HG03135 (cell line): ENCODE data around the gene HIVEP1.

Experiments used
- ATAC-seq: cut with Tn5 transposase; IDR thresholded peaks from one replicate; pipeline ENCODE4 v1.9.1; 2021; ENCODE audit warnings: mild to moderate bottlenecking, moderate library complexity; ENCODE audit not compliant: unreplicated experiment

Gene HIVEP1

DNA sequence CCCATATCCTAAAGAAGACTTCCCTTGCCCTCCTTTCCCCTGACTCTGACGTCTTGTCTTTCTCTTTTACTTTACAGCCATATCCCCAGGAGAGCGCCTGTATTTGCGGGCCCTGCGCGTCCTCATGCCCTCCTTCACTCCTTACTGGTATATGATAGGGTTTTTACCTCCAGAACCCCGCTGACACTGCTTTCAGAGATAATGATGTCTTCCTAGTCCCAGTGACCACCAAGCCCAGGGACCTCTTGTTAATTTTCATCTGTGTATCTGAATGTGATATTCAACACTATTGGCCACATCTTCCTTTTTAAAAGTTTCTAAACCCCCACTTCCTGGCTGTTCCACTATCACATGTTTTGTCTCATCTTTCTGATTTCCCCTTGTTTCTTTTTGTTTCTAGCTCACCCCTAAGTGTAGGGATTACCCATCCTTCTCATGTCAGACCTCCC lies 102.0 kb downstream of the HIVEP1 start:
- no peak for ATAC-seq

- ATAC-seq = no peak
Observed at GRCh38 chr6:12115001-12115400, 102.9 kb downstream of the HIVEP1 start.

DNA sequence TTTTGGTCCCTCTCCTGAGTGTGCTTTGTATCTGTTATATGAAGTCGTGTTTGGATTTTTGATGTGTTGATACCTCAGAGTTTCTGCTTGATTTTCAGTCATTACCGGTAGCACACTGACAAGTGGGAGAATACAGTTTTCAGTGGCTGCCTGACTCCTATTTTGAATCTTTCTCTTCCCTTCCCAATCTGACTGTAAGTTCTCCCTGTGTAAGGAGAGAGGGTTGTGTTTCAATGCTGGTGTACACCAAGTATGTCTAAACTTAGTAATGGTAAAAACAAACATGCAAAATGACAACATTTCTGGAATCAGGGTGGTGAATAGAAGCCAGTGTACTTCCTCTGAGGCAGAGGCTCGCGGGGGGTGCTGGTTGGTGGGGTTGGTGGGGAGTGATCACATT lies 103.4 kb downstream of the HIVEP1 start:
- ATAC-seq = no peak

GRCh38 chr6:12116264-12116800 lies 104.2 kb downstream of the HIVEP1 start:
- no peak for ATAC-seq

DNA sequence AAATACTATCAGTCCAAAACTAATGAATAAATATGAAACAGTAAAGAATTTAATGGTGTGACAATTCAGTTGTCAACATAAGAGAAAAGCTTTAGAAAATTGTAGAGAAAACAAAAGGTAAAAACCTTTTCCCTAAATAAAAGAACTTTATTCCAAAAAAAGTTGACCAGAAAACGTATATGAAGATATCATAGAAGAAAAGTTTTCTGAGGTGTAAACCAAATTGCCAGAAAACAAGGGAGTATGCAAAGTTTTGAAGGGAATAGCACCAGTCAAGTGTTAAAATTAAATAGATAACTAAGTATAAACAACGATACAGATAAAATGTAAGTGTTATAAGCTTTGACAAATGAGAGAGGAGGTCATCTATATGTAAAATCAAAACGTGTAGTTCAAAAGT lies 104.9 kb downstream of the HIVEP1 start:
- no peak for ATAC-seq

DNA sequence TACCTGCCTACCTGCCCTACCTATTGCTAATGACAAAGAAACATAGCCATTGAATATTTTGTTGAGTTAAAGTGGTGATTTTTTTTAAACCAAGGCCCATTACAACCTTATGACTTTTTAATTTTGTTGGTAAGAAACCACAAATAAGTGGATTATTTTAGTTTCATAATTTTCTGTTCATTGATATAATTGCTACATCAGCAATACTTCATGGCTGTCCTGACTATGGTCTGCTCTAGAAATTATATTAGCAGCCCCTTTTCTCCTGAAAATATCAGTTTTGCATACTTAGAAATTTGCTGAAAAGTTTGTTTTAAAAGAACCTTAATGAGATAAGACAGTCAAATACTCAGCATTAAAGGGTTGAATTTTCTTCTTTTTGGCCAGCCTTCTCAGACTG lies 106.5 kb downstream of the HIVEP1 start:
- no peak for ATAC-seq

DNA sequence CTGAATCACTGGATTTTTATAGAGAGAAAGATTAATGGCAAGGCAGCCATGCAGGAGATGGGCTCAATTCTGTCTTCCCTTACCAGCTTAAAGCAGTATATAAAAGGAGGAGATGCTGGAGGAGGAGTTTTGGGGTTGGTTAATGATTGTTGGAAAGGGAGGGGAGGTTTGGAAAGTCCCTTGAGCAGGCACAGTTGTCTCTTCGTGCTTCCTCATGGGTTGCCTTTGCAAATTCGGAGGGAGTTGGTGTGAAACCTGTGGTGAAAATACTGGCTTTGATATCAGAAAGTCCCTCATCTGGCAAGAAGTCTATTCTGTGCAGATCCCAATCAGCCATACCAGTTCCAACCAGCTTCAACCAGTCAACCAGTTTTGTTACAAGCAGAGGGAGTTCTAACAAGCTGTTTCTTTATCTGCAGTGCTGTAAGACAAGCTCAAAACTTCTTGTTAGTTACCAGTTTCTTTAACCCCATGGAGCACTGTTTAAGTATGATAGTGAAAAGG lies 107.0 kb downstream of the HIVEP1 start:
- ATAC-seq = peak; percentile 63

- no peak for ATAC-seq
Observed at GRCh38 chr6:12125396-12125795, 113.3 kb downstream of the HIVEP1 start.

GRCh38 chr6:12126051-12126450 lies 113.9 kb downstream of the HIVEP1 start:
- no peak for ATAC-seq

GRCh38 chr6:12129523-12129922 lies 117.4 kb downstream of the HIVEP1 start:
- no peak for ATAC-seq

DNA sequence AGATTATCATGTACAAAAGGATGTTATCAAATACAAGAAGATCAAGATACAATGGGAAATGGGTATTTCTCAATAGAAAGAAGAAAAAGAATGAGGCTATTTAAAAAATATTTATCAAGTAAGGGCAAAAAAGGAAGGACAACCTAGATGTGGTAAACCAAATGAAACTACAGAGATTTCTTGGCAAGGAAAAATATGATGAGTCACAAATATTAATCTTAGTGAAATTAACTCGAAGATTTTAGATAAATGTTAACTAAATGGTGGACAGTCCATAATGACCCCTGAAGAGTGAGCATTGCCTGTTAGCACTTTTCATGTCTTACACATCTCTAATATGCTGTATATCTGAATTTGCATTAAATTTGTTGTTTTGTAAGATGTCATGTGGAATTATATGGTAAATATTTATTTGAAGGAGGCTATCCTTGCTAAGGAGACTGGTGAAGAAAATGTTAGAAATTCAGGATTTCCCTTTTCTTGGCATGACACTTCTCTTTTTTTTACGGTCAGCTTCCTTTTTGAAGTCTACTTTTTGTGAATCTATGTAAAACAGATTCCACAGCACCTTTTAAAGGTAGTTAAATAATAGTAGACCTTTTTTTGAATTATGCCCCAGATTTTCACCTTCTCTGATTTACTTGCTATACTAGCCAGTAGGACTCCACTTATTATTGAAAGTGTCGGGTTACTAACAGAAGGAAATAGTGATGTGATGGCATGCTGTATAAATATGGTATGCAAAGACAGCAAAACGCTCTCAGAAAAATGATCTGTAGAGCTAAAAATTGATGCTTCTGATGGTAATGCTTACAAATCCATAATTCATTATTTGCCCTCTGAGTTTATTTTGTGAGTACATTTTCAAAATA lies 120.5 kb downstream of the HIVEP1 start:
- ATAC-seq = no peak

DNA sequence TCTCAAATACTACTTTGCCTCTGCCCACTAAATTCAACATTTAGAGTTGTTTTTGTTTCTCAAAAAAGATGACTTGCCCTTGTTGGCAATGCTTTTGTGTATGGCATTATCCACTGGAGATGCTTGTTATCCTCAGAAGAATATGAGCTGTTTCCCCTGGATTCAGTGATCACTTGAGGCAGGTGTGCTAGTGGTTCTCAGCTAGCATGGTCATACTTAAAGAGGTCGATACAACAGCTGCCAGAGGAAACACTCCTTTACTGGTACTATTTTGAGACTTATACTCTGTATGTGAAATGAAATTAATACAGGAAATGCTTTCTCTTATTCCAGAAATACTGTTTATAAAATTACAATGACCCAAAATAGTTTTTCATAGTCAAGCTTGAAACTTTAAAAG lies 122.5 kb downstream of the HIVEP1 start:
- no peak for ATAC-seq

GRCh38 chr6:12134991-12135390 lies 122.9 kb downstream of the HIVEP1 start:
- ATAC-seq = no peak

- no peak for ATAC-seq
Observed at GRCh38 chr6:12136905-12137304, 124.8 kb downstream of the HIVEP1 start.

DNA sequence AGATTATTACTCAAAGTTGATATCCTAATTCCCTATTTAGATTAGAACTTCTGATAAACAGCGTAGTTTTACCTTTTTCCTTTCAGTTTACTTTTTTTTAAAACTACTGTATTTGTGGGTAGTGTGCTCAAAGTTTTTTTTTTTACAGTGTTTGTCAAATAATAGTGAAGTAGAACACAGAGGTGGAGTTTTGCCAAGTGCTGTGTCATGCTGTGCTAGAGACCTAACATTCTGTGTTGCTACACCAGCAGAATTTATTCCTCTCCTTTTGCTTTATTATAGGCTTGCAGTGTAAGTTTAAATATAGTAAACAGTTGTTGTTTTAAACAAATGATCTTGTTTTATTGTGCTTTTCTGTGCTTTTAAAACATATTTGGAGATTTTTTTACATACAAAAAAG lies 125.4 kb downstream of the HIVEP1 start:
- ATAC-seq = no peak

DNA sequence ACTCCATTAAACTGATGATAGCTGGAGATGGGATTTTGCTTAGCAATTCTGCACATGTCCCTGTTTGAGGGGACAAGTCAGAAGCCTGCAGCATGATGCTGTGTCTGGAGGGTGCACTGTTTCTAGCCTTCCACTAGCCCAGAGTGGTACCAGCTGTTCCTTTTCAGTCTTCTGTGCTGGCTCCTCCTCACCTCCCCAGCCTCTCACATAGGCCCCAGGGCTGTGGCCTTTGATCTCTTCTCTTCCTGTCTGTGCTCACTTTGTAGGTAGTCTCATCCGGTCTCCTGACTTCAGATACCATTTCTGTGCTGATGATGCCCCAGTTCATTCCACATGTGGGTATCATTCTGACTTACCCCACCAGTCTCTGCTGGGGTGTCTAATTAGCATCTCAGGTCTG lies 126.3 kb downstream of the HIVEP1 start:
- no peak for ATAC-seq

DNA sequence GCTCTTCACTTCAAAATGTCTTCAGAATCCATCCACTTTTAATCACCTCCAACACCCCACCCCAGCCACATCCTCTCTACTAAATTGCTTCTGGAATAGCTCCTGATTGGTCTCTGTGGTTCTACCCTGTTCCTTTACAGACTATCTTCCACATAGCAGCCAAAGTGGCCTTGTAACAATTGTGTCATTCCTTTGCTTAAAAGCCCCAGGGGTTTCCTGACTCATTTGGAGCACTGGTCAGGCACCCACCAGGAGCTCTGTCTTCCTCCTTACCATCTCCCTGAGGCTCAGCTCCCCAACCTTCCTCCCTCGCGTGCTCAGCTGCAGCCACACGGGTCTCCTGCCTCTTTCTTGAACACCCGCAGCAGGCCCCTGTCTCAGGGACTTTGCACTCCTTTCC lies 126.8 kb downstream of the HIVEP1 start:
- ATAC-seq = no peak

GRCh38 chr6:12147557-12148316 lies 135.6 kb downstream of the HIVEP1 start:
- ATAC-seq = no peak

GRCh38 chr6:12148317-12148801 lies 136.2 kb downstream of the HIVEP1 start:
- no peak for ATAC-seq

GRCh38 chr6:12148841-12149240 lies 136.7 kb downstream of the HIVEP1 start:
- ATAC-seq = no peak

DNA sequence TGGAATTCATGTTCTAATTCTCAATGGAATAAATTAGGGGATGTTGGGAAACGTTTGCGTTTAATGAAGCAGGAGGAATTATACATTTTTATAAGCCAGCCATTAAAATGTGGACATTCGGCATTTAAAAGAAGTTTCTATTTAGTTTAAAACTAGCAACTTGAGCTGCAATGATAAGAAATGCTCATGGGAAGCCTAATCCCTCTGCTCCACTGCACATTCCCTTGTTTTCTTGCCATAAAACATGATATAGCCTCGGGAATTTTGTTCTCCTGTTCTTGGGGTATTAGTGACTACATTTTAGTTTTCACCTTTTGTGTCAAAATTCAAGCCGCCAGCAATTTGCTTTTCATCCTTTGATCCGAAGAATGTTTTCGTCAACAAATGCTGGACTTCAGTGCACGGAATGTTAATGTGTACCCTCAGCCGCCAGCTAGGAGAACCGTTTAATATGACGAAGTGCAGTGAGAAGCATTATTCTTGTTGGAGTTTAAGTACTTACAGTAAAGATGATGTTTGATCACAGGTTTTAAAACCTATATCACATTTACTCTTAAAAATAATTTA lies 137.9 kb downstream of the HIVEP1 start:
- ATAC-seq = no peak
